Epithelial cell of proximal tubule (primary cell): ENCODE data around the gene CHIC2. TPM values are rescaled to one million over a fixed set of nuclear protein-coding genes. Genes with fewer than 3 reads are reported as not detected.
"Not testable (repeated sequence)": the region's sequence is repeated elsewhere in the genome, so short reads cannot be mapped to it uniquely, and the experiment has no call there.

Experiments used
- DNase-seq: peaks from one replicate; pipeline ENCODE4 v3.0.0-alpha.2; 2011; ENCODE audit warnings: low read depth
- H3K4me3 ChIP-seq: 2 replicates; pipeline ENCODE4 v1.5.1; 2011; ENCODE audit warnings: low read depth, mild to moderate bottlenecking, low read length
- CTCF ChIP-seq: conservative IDR thresholded peaks from 2 replicates; pipeline ENCODE4 v1.5.1; 2012; ENCODE audit warnings: low read depth, mild to moderate bottlenecking, low read length
- total RNA-seq: library from RNA; depleted of rRNA; stranded (reverse); fragments of >200 nt; gene quantifications from 2 replicates; pipeline ENCODE4 v1.2.3, GENCODE V29; 2015

Gene CHIC2
- total RNA-seq, 1 donor from 2014 or later, result 23.5 TPM

DNA sequence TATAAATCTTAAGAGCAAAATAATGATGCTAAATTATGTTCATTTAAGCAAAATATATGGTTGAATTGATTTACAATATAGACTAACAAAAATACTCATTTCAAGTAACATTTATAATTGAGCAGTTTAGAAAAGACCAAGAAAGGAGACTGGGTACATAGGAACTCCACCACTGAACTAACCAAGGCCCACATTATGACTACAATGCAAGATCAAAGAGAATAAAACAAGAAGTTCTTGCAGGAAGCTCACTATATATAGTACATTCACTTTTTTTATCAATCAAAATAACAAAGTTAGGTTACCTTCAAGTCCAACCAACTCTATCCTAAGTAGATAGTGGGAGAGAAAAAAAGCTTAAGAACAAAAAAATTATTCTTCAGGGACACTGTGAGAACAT lies 8.0 kb downstream of the CHIC2 start:
- no peak overlapping the region for H3K4me3 ChIP-seq
- no peak for TF ChIP-seq CTCF

DNA sequence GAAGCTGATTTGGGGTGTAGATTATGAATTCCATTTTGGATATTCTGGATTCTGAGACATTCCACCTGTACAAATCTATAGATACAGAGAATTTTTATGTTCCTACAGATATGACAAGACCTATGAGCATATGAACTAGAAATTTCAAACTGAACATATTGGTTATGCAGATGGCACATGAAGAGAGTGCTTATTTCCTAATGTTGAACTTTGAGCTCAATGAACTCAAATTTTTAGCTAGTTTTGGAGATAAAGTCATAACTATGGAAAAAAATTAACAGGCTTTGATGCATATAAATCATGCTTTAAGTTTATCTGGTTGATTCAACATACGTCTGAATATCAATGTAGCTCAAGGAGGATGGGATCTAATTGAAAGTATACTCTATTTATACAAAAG lies 8.9 kb downstream of the CHIC2 start:
- H3K4me3 ChIP-seq, result no peak overlapping the region
- no peak for DNase-seq
- no peak for TF ChIP-seq CTCF

More for the DNA sequence above, 8.0 kb downstream of the CHIC2 start:
- DNase-seq, result no peak

- TF ChIP-seq CTCF, result no peak
- DNase-seq, result no peak
Observed at GRCh38 chr4:54054501-54054900, 9.9 kb downstream of the CHIC2 start.

GRCh38 chr4:54053322-54053721 lies 11.1 kb downstream of the CHIC2 start:
- DNase-seq, H3K4me3 ChIP-seq: not testable (repeated sequence)

More at GRCh38 chr4:54054501-54054900, 9.9 kb downstream of the CHIC2 start:
- H3K4me3 ChIP-seq, result no peak overlapping the region

DNA sequence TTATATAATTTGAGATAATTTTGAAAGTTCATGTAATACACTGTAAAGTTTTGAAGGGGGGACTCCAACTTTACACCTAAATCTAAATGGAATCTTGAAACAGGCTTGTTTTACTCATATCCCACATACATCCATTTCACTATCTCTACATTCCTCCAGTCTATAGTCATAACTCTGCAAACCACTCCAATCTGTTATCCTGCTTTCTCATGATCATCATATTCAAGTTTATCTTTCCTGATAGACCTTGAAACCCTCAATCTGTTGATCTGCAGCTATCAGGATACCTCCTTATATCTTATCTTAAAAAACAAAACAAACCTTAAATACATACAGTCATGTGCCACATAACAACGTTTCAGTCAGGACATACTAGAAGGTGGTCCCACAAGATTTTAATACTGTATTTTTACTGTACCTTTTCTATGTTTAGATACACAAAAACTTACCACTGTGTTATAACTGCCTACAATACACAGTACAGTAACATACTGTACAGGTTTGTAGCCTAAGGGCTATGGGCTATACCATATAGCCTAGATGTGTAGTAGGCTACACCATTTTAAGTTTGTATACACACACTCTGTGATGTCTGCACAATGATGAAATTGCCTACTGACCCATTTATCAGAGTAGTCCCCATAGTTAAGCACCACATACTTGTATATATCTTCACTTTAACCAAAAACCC lies 14.0 kb downstream of the CHIC2 start:
- TF ChIP-seq CTCF, result no peak
- no peak overlapping the region for H3K4me3 ChIP-seq
- DNase-seq, result no peak

DNA sequence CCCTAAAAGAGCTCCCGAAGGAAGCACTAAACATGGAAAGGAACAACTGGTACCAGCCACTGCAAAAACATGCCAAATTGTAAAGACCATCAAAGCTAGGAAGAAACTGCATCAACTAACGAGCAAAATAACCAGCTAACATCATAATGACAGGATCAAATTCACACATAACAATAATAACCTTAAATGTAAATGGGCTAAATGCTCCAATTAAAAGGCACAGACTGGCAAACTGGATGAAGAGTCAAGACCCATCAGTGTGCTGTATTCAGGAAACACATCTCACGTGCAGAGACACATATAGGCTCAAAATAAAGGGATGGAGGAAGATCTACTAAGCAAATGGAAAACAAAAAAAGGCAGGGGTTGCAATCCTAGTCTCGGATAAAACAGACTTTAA lies 20.8 kb downstream of the CHIC2 start:
- not testable (repeated sequence) for H3K4me3 ChIP-seq, DNase-seq

DNA sequence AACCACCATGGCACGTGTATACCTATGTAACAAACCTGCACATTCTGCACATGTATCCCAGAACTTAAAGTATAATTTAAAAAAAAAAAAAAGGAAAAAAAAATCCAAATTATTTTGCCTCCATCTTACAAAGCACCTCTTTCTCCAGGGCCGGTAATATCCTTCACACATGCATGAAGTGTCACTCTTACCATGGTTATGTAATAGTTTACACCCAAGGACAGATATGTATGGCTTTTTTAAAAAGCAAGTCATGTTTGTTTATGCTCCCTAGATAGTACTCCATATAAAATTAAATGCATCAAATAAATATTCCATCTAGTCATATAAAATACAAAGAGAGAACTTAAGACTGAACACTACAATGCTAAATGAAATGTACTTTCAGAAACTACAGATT lies 22.5 kb downstream of the CHIC2 start:
- H3K4me3 ChIP-seq, result no peak overlapping the region
- no peak for TF ChIP-seq CTCF
- no peak for DNase-seq

GRCh38 chr4:54041100-54041499 lies 23.3 kb downstream of the CHIC2 start:
- TF ChIP-seq CTCF, result no peak
- H3K4me3 ChIP-seq, result no peak overlapping the region
- no peak for DNase-seq
